SK-N-SH (cell line): Measurements from ENCODE around the gene AGBL1. TPM values are rescaled to one million over a fixed set of nuclear protein-coding genes. Genes with fewer than 3 reads are reported as not detected.

Experiments used
- CTCF ChIA-PET: fragments of 300-600, 350-600 bp; formaldehyde crosslinking; extraction: SDS; loops from one replicate; lab custom pipeline; 2021; lab: Yijun Ruan, JAX
- POLR2A ChIA-PET: fragments of 350-600 bp; sonication (Branson Sonifier 250); formaldehyde crosslinking; extraction: SDS; loops from one replicate; lab custom pipeline; 2020; ENCODE audit warnings: antibody characterized with exemption, inconsistent platforms; lab: Yijun Ruan, JAX
- DNase-seq: peaks from one replicate; pipeline ENCODE4 v3.0.0; 2012
- H2AFZ ChIP-seq: fragments of 200-600 bp; sonication (generic); 2 replicates; pipeline ENCODE4 v1.8.1; 2016; ENCODE audit warnings: antibody characterized with exemption, mild to moderate bottlenecking, low read depth
- H3F3A ChIP-seq: fragments of 200-600 bp; sonication (generic); replicated peaks from 2 replicates; pipeline ENCODE3; 2016; ENCODE audit warnings: antibody characterized with exemption, mild to moderate bottlenecking; ENCODE audit not compliant: insufficient read depth
- H3K27ac ChIP-seq, 2 experiments: fragments of 200-500 bp in 1 of 2; fragments of 200-600 bp in 1 of 2; sonication (Bioruptor generic) in 1 of 2; sonication (generic), shearing (Covaris generic) in 1 of 2; 2 replicates each; pipeline versions ENCODE4 v1.5.1 to v1.6.1; 2014 to 2016; ENCODE audit warnings: low read depth in 2 of 2, inconsistent platforms in 1 of 2, low read length in 1 of 2, mild to moderate bottlenecking in 1 of 2, mixed read lengths in 1 of 2
- H3K27me3 ChIP-seq: fragments of 200-600 bp; sonication (generic), shearing (Covaris generic); 2 replicates; pipeline ENCODE4 v1.6.1; 2016; ENCODE audit warnings: mixed run types; ENCODE audit not compliant: insufficient read depth
- H3K36me3 ChIP-seq, 2 experiments: fragments of 200-500 bp in 1 of 2; fragments of 200-600 bp in 1 of 2; sonication (Bioruptor generic) in 1 of 2; sonication (generic) in 1 of 2; replicated peaks in 1 of 2; 2 replicates each; pipeline versions ENCODE3 to v1.5.1; 2014 to 2016; ENCODE audit warnings: low read length in 1 of 2, mild to moderate bottlenecking in 1 of 2; ENCODE audit not compliant: insufficient read depth in 2 of 2, control insufficient read depth in 1 of 2
- H3K4me1 ChIP-seq, 2 experiments: fragments of 200-500 bp in 1 of 2; fragments of 200-600 bp in 1 of 2; sonication (Bioruptor generic) in 1 of 2; sonication (generic), shearing (Covaris generic) in 1 of 2; 2 replicates each; pipeline versions ENCODE4 v1.5.1 to v1.6.1; 2014 to 2016; ENCODE audit warnings: low read depth in 1 of 2, low read length in 1 of 2, mixed run types in 1 of 2; ENCODE audit not compliant: insufficient read depth in 2 of 2, control insufficient read depth in 1 of 2
- H3K4me2 ChIP-seq: fragments of 200-600 bp; sonication (generic), shearing (Covaris generic); 2 replicates; pipeline ENCODE4 v1.6.1; 2017; ENCODE audit warnings: mixed run types
- H3K4me3 ChIP-seq, 2 experiments: fragments of 200-500 bp in 1 of 2; fragments of 200-600 bp in 1 of 2; sonication (Bioruptor generic) in 1 of 2; sonication (generic), shearing (Covaris generic) in 1 of 2; 2 replicates each; pipeline versions ENCODE4 v1.5.1 to v1.8.1; 2014 to 2016; ENCODE audit warnings: low read depth in 2 of 2, inconsistent platforms in 1 of 2, low read length in 1 of 2, mild to moderate bottlenecking in 1 of 2, mixed read lengths in 1 of 2, moderate library complexity in 1 of 2
- H3K79me2 ChIP-seq: fragments of 200-600 bp; sonication (generic); 2 replicates; pipeline ENCODE4 v1.8.1; 2017; ENCODE audit warnings: mild to moderate bottlenecking; ENCODE audit not compliant: insufficient read depth
- H3K9ac ChIP-seq: fragments of 200-600 bp; sonication (generic); 2 replicates; pipeline ENCODE4 v1.6.1; 2017; ENCODE audit warnings: mixed run types
- H3K9me2 ChIP-seq: fragments of 200-600 bp; sonication (generic); 2 replicates; pipeline ENCODE4 v1.6.1; 2017; ENCODE audit warnings: mixed run types
- H3K9me3 ChIP-seq: fragments of 200-600 bp; sonication (generic); 2 replicates; pipeline ENCODE4 v1.6.1; 2017; ENCODE audit warnings: mixed run types, mild to moderate bottlenecking, moderate library complexity
- H4K20me1 ChIP-seq: fragments of 200-600 bp; sonication (generic); 2 replicates; pipeline ENCODE4 v1.6.1; 2017; ENCODE audit warnings: mild to moderate bottlenecking, mixed run types; ENCODE audit not compliant: insufficient read depth
- CHD2 ChIP-seq: fragments of 150-350 bp; IDR thresholded peaks from 2 replicates; pipeline ENCODE4 v1.6.1; 2018; ENCODE audit warnings: low read length; ENCODE audit not compliant: partially characterized antibody
- ELF1 ChIP-seq: IDR thresholded peaks from 2 replicates; pipeline ENCODE4 v1.4.0; 2012
- EP300 ChIP-seq, 2 experiments: IDR thresholded peaks; 2 replicates each; pipeline versions ENCODE4 v1.4.0 to v1.6.1; 2012; ENCODE audit warnings: borderline replicate concordance in 1 of 2, low read depth in 1 of 2, low read length in 1 of 2
- FOSL2 ChIP-seq: IDR thresholded peaks from 2 replicates; pipeline ENCODE4 v1.4.0; 2012; ENCODE audit warnings: low read depth, mild to moderate bottlenecking, moderate library complexity, borderline replicate concordance
- FOXJ3 ChIP-seq: sonication (generic); formaldehyde crosslinking; IDR thresholded peaks from 2 replicates; pipeline ENCODE4 v1.5.1; 2020; ENCODE audit warnings: mild to moderate bottlenecking, missing genetic modification reagents
- FOXM1 ChIP-seq: IDR thresholded peaks from 2 replicates; pipeline ENCODE4 v1.4.0; 2012; ENCODE audit warnings: low read depth, mild to moderate bottlenecking
- GATA2 ChIP-seq: sonication (generic); formaldehyde crosslinking; IDR thresholded peaks from 2 replicates; pipeline ENCODE4 v1.5.0; 2020; ENCODE audit warnings: mild to moderate bottlenecking, missing genetic modification reagents
- JUND ChIP-seq: IDR thresholded peaks from 2 replicates; pipeline ENCODE4 v1.4.0; 2012
- MAX ChIP-seq: IDR thresholded peaks from 2 replicates; pipeline ENCODE4 v1.4.0; 2012; ENCODE audit warnings: low read depth
- MEF2A ChIP-seq: IDR thresholded peaks from 2 replicates; pipeline ENCODE4 v1.4.0; 2012; ENCODE audit warnings: low read depth, borderline replicate concordance
- MXI1 ChIP-seq: IDR thresholded peaks from 2 replicates; pipeline ENCODE4 v1.6.1; 2012; ENCODE audit warnings: mild to moderate bottlenecking, low read depth, low read length, improper control_type of control experiment
- NFIC ChIP-seq: IDR thresholded peaks from 2 replicates; pipeline ENCODE4 v1.4.0; 2012; ENCODE audit warnings: borderline replicate concordance
- NRF1 ChIP-seq: IDR thresholded peaks from 2 replicates; pipeline ENCODE4 v1.6.1; 2012; ENCODE audit warnings: low read depth, mild to moderate bottlenecking, low read length
- PBX3 ChIP-seq: IDR thresholded peaks from 2 replicates; pipeline ENCODE4; 2012
- POLR2AphosphoS5 ChIP-seq: IDR thresholded peaks from 2 replicates; pipeline ENCODE4 v1.6.1; 2012; ENCODE audit warnings: low read depth, low read length
- RAD21 ChIP-seq: IDR thresholded peaks from 2 replicates; pipeline ENCODE4 v1.6.1; 2012; ENCODE audit warnings: mild to moderate bottlenecking, low read length
- RCOR1 ChIP-seq: fragments of 150-350 bp; IDR thresholded peaks from 2 replicates; pipeline ENCODE4 v1.6.1; 2017; ENCODE audit warnings: antibody characterized with exemption, low read length
- SIN3A ChIP-seq: IDR thresholded peaks from 2 replicates; pipeline ENCODE4 v1.6.1; 2012; ENCODE audit warnings: low read depth, mild to moderate bottlenecking, low read length, moderate library complexity, borderline replicate concordance
- SMC3 ChIP-seq: IDR thresholded peaks from 2 replicates; pipeline ENCODE4 v1.6.1; 2012; ENCODE audit warnings: low read depth, low read length, improper control_type of control experiment
- TCF12 ChIP-seq: IDR thresholded peaks from 2 replicates; pipeline ENCODE4 v1.4.0; 2012
- TEAD4 ChIP-seq: IDR thresholded peaks from 2 replicates; pipeline ENCODE4 v1.4.0; 2012; ENCODE audit warnings: mild to moderate bottlenecking, borderline replicate concordance; ENCODE audit not compliant: insufficient read depth
- USF1 ChIP-seq: IDR thresholded peaks from 2 replicates; pipeline ENCODE4 v1.4.0; 2012; ENCODE audit warnings: low read depth, borderline replicate concordance
- WGBS: methylation state at CpG from one replicate; pipeline ENCODE4 v1.1.6; 2017; ENCODE audit warnings: low lambda C conversion rate; 5-methylcytosine and 5-hydroxymethylcytosine counted together
- polyA plus RNA-seq, 3 experiments: library from polyadenylated mRNA; depleted of rRNA; stranded (reverse); fragments of >200 nt; gene quantifications; 2 replicates each; pipeline ENCODE4 v1.2.3, GENCODE V29; 2012

AGBL1 gene
- polyA plus RNA-seq, 1 of the 3 experiments (the other 2 are of a cell fraction) = not detected

GRCh38 chr15:86127547-86127946 lies 47.9 kb downstream of the AGBL1 start:
- Histone ChIP-seq H3F3A (no peaks in the 10 kb centered on the region), H3K27ac (no peak overlapping the region), H3K36me3 (no peaks in the 10 kb centered on the region), H3K4me2 (no peak overlapping the region), H4K20me1 (no peaks in the 10 kb centered on the region), H3K4me3 (no peak overlapping the region), H3K9me3 (no peaks in the 10 kb centered on the region), H3K4me1 (no peaks in the 10 kb centered on the region), H3K9me2 (no peaks in the 10 kb centered on the region), H3K9ac (no peak overlapping the region), H3K79me2 (no peaks in the 10 kb centered on the region), H2AFZ (no peak overlapping the region), H3K27me3 (no peaks in the 10 kb centered on the region)
- 60% methylated on average over 3 of the region's 3 CpGs for WGBS
- no peak for DNase-seq
- no peak for TF ChIP-seq TEAD4
- TF ChIP-seq POLR2AphosphoS5 = no peak
- no peak for TF ChIP-seq FOXM1
- no peak for TF ChIP-seq GATA2
- TF ChIP-seq CHD2 = no peak
- TF ChIP-seq TCF12 = no peak
- TF ChIP-seq MEF2A = no peak
- no peak for TF ChIP-seq NRF1
- POLR2A ChIA-PET = no interaction called here
- CTCF ChIA-PET = no interaction called here

- Histone ChIP-seq H3F3A (no peaks in the 10 kb centered on the region), H3K9ac (no peak overlapping the region), H2AFZ (no peak overlapping the region), H3K27ac (no peak overlapping the region), H3K79me2 (no peaks in the 10 kb centered on the region), H3K9me2 (no peaks in the 10 kb centered on the region), H3K4me3 (no peak overlapping the region), H4K20me1 (no peaks in the 10 kb centered on the region), H3K27me3 (no peaks in the 10 kb centered on the region), H3K36me3 (no peaks in the 10 kb centered on the region), H3K9me3 (no peaks in the 10 kb centered on the region), H3K4me2 (no peak overlapping the region), H3K4me1 (no peaks in the 10 kb centered on the region)
- no peak for DNase-seq
- ChIA-PET POLR2A (no interaction called here), CTCF (interaction anchor here (1.4 kb wide), 1 partner anchor 22 kb away, joined by 3 read pairs; no protein-coding TSS in a partner anchor)
- TF ChIP-seq FOXJ3 (CRISPR knock-in tag) (no peak), RCOR1 (no peak)
- WGBS = 54% methylated on average over 6 of the region's 6 CpGs
Observed at GRCh38 chr15:86135041-86135440, 55.4 kb downstream of the AGBL1 start.

GRCh38 chr15:86136861-86137260 lies 57.2 kb downstream of the AGBL1 start:
- Histone ChIP-seq H3K9me2 (no peaks in the 10 kb centered on the region), H3K4me3 (no peak overlapping the region), H3K27me3 (no peaks in the 10 kb centered on the region), H3K9me3 (no peaks in the 10 kb centered on the region), H2AFZ (no peak overlapping the region), H3K36me3 (no peaks in the 10 kb centered on the region), H4K20me1 (no peaks in the 10 kb centered on the region), H3F3A (no peaks in the 10 kb centered on the region), H3K27ac (no peak overlapping the region), H3K79me2 (no peaks in the 10 kb centered on the region), H3K9ac (no peak overlapping the region), H3K4me1 (no peaks in the 10 kb centered on the region), H3K4me2 (no peak overlapping the region)
- ChIA-PET POLR2A (no interaction called here), CTCF (no interaction called here)
- 46% methylated on average over 2 of the region's 2 CpGs for WGBS
- no peak for DNase-seq
- TF ChIP-seq POLR2AphosphoS5 = no peak
- TF ChIP-seq PBX3 = no peak
- TF ChIP-seq JUND = no peak
- no peak for TF ChIP-seq SMC3
- TF ChIP-seq NFIC = no peak
- TF ChIP-seq SIN3A = no peak
- TF ChIP-seq FOXJ3 (CRISPR knock-in tag) = no peak
- no peak for TF ChIP-seq FOSL2
- TF ChIP-seq MAX = no peak
- no peak for TF ChIP-seq RAD21
- TF ChIP-seq EP300 (IDR thresholded peaks at IDR 0.05; ENCODE audit: borderline replicate concordance in 1 of 2, low read depth in 1 of 2, low read length in 1 of 2) = no peak
- no peak for TF ChIP-seq TEAD4
- no peak for TF ChIP-seq TCF12
- TF ChIP-seq ELF1 = no peak
- no peak for TF ChIP-seq MXI1
- no peak for TF ChIP-seq USF1
- no peak for TF ChIP-seq RCOR1
- TF ChIP-seq FOXM1 = no peak
